SKM-1 treated with dmso at 0.1 percent for 144 hours (cell line): ENCODE results near the gene KREMEN2.

ENCODE experiments used
- DNase-seq: peaks from one replicate; lab custom pipeline; 2025; ENCODE audit not compliant: unreplicated experiment; lab: John Stamatoyannopoulos, UW

Gene KREMEN2

GRCh38 chr16:2976201-2976600 lies 12.1 kb downstream of the KREMEN2 start:
- DNase-seq, result no peak

- DNase-seq, result no peak
Observed at GRCh38 chr16:2976673-2977072, 12.6 kb downstream of the KREMEN2 start.

- no peak for DNase-seq
Observed at GRCh38 chr16:2977440-2977839, 13.4 kb downstream of the KREMEN2 start.

- no peak for DNase-seq
Observed at GRCh38 chr16:2979669-2980226, 15.7 kb downstream of the KREMEN2 start.

GRCh38 chr16:2980227-2981176 lies 16.4 kb downstream of the KREMEN2 start, which contains the start of gene PKMYT1:
TSS of gene PKMYT1 (minus strand) at chr16:2980446. CDS start at chr16:2979657, 789 bp downstream.
- peak; percentile 87 for DNase-seq

- DNase-seq, result no peak
Observed at GRCh38 chr16:2981177-2981898, 17.3 kb downstream of the KREMEN2 start.

- DNase-seq, result no peak
Observed at GRCh38 chr16:2981899-2982250, 17.8 kb downstream of the KREMEN2 start.

GRCh38 chr16:2982402-2982801 lies 18.3 kb downstream of the KREMEN2 start:
- DNase-seq, result no peak

- DNase-seq, result peak; percentile 80
Observed at GRCh38 chr16:2983706-2984136, 19.6 kb downstream of the KREMEN2 start.

GRCh38 chr16:2985462-2985861 lies 21.4 kb downstream of the KREMEN2 start:
- DNase-seq, result no peak

- DNase-seq, result no peak
Observed at GRCh38 chr16:2985893-2986355, 21.8 kb downstream of the KREMEN2 start.

GRCh38 chr16:2986623-2987188 lies 22.6 kb downstream of the KREMEN2 start:
- no peak for DNase-seq

GRCh38 chr16:2987286-2987685 lies 23.2 kb downstream of the KREMEN2 start:
- no peak for DNase-seq

- DNase-seq, result no peak
Observed at GRCh38 chr16:2987833-2988232, 23.8 kb downstream of the KREMEN2 start.

- DNase-seq, result no peak
Observed at GRCh38 chr16:2988590-2989099, 24.6 kb downstream of the KREMEN2 start.

GRCh38 chr16:2990891-2991290 lies 26.8 kb downstream of the KREMEN2 start:
- DNase-seq, result no peak

GRCh38 chr16:2991566-2992261 lies 27.6 kb downstream of the KREMEN2 start:
- DNase-seq, result no peak

GRCh38 chr16:2992383-2993081 lies 28.5 kb downstream of the KREMEN2 start:
- DNase-seq, result no peak

GRCh38 chr16:2996298-2996697 lies 32.2 kb downstream of the KREMEN2 start:
- DNase-seq, result no peak

- no peak for DNase-seq
Observed at GRCh38 chr16:2999929-3000328, 35.9 kb downstream of the KREMEN2 start.
